ENCODE results near the gene TSHZ2. TPM values are rescaled to one million over a fixed set of nuclear protein-coding genes. Genes with fewer than 3 reads are reported as not detected.

Gene TSHZ2
- total RNA-seq, 1 experiment from 2014 or later, result 0.20 TPM

GRCh38 chr20:53052380-53052779, 80.2 kb downstream of the TSHZ2 start (continued):
- TF ChIP-seq ARID4B (CRISPR knock-in tag; IDR thresholded peaks at IDR 0.05; ENCODE audit: borderline replicate concordance) (no peak), ZNF263 (CRISPR knock-in tag; IDR thresholded peaks at IDR 0.05; ENCODE audit: low read depth) (no peak), ZNF671 (CRISPR knock-in tag; IDR thresholded peaks at IDR 0.05) (no peak), PRRX2 (CRISPR knock-in tag; IDR thresholded peaks at IDR 0.05) (no peak), JUN (CRISPR knock-in tag; IDR thresholded peaks at IDR 0.05) (no peak), GABPB1 (CRISPR knock-in tag; IDR thresholded peaks at IDR 0.05) (no peak), OVOL2 (CRISPR knock-in tag; IDR thresholded peaks at IDR 0.05; ENCODE audit: borderline replicate concordance) (no peak)

GRCh38 chr20:53053595-53053994, 81.4 kb downstream of the TSHZ2 start:
- H3K9me3 Mint-ChIP-seq, result peaks cover 9% of the 10 kb centered on the region
- H3K4me3 Mint-ChIP-seq, result no peak overlapping the region
- H3K4me1 Mint-ChIP-seq, result no peaks in the 10 kb centered on the region
- H3K36me3 Mint-ChIP-seq, result no peaks in the 10 kb centered on the region
- TF ChIP-seq, protein P1, sequence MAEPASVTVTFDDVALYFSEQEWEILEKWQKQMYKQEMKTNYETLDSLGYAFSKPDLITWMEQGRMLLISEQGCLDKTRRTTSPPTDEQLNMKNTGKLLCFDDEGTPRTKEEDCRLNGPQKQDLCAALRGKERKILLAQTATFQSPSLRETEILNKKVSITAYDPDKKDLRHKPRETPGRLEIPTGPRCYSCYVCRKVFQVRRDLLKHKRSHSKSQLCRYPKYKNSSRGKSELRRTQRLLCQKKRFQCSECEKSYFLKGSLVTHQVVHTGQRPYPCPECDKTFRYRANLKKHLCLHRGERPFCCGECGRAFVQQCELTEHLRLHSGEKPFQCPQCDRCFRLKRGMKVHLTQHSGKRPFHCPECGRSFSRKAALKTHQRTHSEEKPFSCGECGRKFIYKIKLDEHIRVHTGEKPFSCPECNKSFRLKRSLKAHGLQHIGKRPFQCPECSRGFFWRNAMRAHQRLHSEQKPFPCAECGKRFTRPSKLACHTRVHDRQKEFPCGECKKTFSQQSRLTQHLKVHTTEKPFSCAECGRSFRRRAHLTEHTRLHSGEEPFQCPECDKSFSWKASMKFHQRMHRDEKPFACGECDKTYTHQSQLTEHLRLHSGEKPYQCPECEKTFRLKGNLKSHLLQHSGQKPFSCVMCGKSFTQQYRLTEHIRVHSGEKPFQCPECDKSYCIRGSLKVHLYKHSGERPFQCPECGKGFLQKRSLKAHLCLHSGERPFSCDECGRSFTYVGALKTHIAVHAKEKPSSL (CRISPR knock-in tag; conservative IDR thresholded peaks at IDR 0.05), result no peak
- TF ChIP-seq, protein P2, sequence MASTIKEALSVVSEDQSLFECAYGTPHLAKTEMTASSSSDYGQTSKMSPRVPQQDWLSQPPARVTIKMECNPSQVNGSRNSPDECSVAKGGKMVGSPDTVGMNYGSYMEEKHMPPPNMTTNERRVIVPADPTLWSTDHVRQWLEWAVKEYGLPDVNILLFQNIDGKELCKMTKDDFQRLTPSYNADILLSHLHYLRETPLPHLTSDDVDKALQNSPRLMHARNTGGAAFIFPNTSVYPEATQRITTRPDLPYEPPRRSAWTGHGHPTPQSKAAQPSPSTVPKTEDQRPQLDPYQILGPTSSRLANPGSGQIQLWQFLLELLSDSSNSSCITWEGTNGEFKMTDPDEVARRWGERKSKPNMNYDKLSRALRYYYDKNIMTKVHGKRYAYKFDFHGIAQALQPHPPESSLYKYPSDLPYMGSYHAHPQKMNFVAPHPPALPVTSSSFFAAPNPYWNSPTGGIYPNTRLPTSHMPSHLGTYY (CRISPR knock-in tag; IDR thresholded peaks at IDR 0.05), result no peak
- TF ChIP-seq ZNF416 (CRISPR knock-in tag; IDR thresholded peaks at IDR 0.05) (no peak), FOXP4 (CRISPR knock-in tag; IDR thresholded peaks at IDR 0.05) (no peak), CDX4 (CRISPR knock-in tag; IDR thresholded peaks at IDR 0.05; ENCODE audit: borderline replicate concordance) (no peak), GRHL2 (CRISPR knock-in tag; IDR thresholded peaks at IDR 0.05; ENCODE audit: insufficient replicate concordance, severe bottlenecking) (no peak), ESRRA (CRISPR knock-in tag; IDR thresholded peaks at IDR 0.05; ENCODE audit: borderline replicate concordance) (no peak), ATF1 (CRISPR knock-in tag; IDR thresholded peaks at IDR 0.05) (no peak), JUN (CRISPR knock-in tag; IDR thresholded peaks at IDR 0.05) (no peak), JAZF1 (CRISPR knock-in tag; IDR thresholded peaks at IDR 0.05) (no peak), CREM (CRISPR knock-in tag; IDR thresholded peaks at IDR 0.05) (no peak), EMX1 (CRISPR knock-in tag; IDR thresholded peaks at IDR 0.05) (no peak), IRF1 (CRISPR knock-in tag; IDR thresholded peaks at IDR 0.05) (no peak), ARID4B (CRISPR knock-in tag; IDR thresholded peaks at IDR 0.05; ENCODE audit: borderline replicate concordance) (no peak)
- TF ChIP-seq, protein P3, sequence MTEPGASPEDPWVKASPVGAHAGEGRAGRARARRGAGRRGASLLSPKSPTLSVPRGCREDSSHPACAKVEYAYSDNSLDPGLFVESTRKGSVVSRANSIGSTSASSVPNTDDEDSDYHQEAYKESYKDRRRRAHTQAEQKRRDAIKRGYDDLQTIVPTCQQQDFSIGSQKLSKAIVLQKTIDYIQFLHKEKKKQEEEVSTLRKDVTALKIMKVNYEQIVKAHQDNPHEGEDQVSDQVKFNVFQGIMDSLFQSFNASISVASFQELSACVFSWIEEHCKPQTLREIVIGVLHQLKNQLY (CRISPR knock-in tag; IDR thresholded peaks at IDR 0.05), result no peak
- CTCF ChIA-PET, result no interaction called here
- DNase-seq (ENCODE audit: low spot score), result no peak
- H3K27ac Mint-ChIP-seq, result no peak overlapping the region
- POLR2A ChIA-PET, result no interaction called here
- H3K27me3 Mint-ChIP-seq (ENCODE audit: low read depth), result no peaks in the 10 kb centered on the region
- no peak for ATAC-seq

All from WTC11 (cell line).